GM18498 (cell line): ENCODE data around the gene KLKB1.

Experiments
- ATAC-seq: cut with Tn5 transposase; IDR thresholded peaks from one replicate; pipeline ENCODE4 v1.9.1; 2021; ENCODE audit warnings: mild to moderate bottlenecking, moderate library complexity; ENCODE audit not compliant: unreplicated experiment

Gene KLKB1

DNA sequence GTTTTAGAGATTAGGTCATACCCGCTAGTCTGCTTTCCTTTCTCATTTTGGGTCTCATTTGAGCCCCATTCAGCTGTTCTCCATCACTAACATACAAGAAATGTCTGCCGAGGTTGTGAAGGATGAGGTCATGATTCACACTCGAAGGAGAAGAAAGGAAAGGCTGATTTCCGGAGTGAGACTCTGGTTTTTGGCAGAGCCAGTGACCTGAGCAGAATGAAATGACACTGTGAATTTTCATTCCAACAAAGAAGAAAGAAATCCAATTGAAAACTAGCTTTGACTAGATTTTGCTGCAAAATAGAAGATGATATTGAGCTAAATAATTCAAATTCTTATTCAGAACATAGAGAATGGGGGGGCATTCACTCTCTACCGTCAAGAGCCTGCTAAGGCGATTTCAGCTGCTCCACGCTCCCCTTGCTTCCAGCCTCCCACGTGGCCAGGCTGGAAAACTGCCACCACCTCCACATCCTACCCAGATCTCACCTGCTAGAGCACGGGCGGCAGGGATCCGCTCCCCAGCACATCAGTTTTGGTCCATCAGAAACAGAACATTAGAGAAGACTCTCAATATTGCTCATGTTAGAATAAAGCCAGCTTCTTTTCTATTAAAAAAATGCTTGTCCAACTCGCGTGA lies 77.7 kb downstream of the KLKB1 start:
- ATAC-seq = no peak

DNA sequence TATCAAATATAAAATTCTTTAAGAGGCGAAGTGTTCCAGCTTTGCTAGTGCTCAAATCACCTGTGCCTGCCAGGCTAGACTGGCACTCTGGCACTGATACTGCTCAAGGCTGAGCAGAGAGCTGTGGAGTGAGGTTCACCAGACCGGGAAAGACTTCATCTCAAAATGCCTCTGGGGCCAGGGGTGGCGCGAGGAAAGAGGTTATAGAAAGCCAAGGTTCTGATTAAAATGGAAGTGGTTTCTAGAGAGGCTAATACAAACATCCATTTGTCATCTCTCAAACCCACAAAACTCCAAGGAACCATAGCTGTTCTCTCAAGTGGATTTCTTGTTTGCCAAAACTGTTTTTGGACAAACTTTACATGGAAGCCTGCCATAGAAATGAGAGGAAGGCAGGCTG lies 80.2 kb downstream of the KLKB1 start:
- no peak for ATAC-seq

DNA sequence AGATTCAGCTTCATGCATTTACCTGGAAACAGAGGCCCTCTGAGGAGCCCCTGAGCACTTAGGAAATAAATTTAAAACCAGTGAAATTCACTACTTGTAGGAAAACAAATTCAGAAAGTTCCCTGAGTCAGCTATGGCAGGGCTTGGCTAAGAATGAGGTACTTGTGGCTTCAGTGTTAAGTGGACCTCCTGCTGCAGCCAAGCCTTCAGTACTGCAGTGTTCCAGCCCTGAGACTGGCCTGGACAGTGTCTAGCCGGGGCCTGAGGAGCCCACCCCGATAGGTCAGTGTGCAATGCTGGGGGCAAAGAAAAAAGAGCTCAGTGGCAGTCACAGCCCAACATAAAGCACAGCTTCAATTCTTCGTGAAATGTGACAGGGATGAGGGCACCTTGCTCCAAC lies 80.6 kb downstream of the KLKB1 start:
- no peak for ATAC-seq
